Cardiac muscle cell (in vitro differentiated cells and primary cell): ENCODE results near the gene VPS41. TPM values are rescaled to one million over a fixed set of nuclear protein-coding genes. Genes with fewer than 3 reads are reported as not detected.

Source experiments
- DNase-seq, 2 donors: peaks; one replicate each; pipeline versions ENCODE4 v3.0.0 to v3.0.0-alpha.2; 2010 to 2017; ENCODE audit warnings: low read depth in 1 of 2, low spot score in 1 of 2
- H3K27ac ChIP-seq: fragments of 200-600 bp; sonication (generic); 2 replicates; pipeline ENCODE4 v1.5.1; 2016
- H3K27me3 ChIP-seq: fragments of 200-600 bp; sonication (generic); 2 replicates; pipeline ENCODE4 v1.6.0; 2016; ENCODE audit warnings: control low read depth
- H3K36me3 ChIP-seq: fragments of 200-600 bp; sonication (generic); 2 replicates; pipeline ENCODE4 v1.5.1; 2016; ENCODE audit warnings: control low read depth
- H3K4me1 ChIP-seq: fragments of 200-600 bp; sonication (generic); 2 replicates; pipeline ENCODE4 v1.8.1; 2017; ENCODE audit warnings: low read depth, mild to moderate bottlenecking, mixed run types
- H3K4me3 ChIP-seq: fragments of 200-600 bp; sonication (generic); 2 replicates; pipeline ENCODE4 v1.5.1; 2016; ENCODE audit warnings: mild to moderate bottlenecking
- H3K9me3 ChIP-seq: fragments of 200-600 bp; sonication (generic); 2 replicates; pipeline ENCODE4 v1.5.1; 2017; ENCODE audit warnings: low read depth, mild to moderate bottlenecking, control low read depth
- polyA plus RNA-seq: library from polyadenylated mRNA; unstranded; fragments of >200 nt; fragmentation: Nextera tagmentation; extraction: Ambion mirVana; gene quantifications from 2 replicates; pipeline ENCODE4 v1.2.1, GENCODE V29; 2016
- total RNA-seq: library from RNA; depleted of rRNA; stranded (reverse); fragments of >200 nt; gene quantifications from 2 replicates; pipeline ENCODE4 v1.2.3, GENCODE V29; 2016
- TF ChIP-seq, protein P1 (sequence below): IDR thresholded peaks from 2 replicates; pipeline ENCODE4 v1.5.1; 2012; ENCODE audit warnings: low read depth, mild to moderate bottlenecking, low read length

Gene VPS41
- total and polyA plus RNA-seq, 2 experiments from 2014 or later, result 31.3 to 73.7 TPM

DNA sequence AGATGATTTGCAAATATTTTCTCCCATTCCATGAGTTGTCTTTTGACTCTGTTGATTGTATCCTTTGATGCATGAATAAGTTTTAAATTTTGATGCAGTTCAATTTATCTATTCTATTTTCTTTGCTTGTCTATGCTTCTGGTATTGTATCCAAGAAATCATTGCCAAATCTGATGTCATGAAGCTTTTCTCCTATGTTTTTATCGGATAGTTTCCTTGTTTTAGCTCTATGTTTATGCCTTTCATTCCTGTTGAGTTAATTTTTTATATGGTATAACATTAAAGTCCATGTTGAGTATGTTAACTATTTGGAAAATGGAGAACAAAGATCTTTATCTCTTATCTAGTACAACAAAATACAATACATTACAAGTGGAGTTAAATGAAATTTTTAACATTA lies 27.6 kb upstream of the VPS41 start:
- H3K4me3 ChIP-seq, result no peak overlapping the region
- no peak overlapping the region for H3K27ac ChIP-seq
- no peaks in the 10 kb centered on the region for H3K27me3 ChIP-seq
- TF ChIP-seq, protein P1, sequence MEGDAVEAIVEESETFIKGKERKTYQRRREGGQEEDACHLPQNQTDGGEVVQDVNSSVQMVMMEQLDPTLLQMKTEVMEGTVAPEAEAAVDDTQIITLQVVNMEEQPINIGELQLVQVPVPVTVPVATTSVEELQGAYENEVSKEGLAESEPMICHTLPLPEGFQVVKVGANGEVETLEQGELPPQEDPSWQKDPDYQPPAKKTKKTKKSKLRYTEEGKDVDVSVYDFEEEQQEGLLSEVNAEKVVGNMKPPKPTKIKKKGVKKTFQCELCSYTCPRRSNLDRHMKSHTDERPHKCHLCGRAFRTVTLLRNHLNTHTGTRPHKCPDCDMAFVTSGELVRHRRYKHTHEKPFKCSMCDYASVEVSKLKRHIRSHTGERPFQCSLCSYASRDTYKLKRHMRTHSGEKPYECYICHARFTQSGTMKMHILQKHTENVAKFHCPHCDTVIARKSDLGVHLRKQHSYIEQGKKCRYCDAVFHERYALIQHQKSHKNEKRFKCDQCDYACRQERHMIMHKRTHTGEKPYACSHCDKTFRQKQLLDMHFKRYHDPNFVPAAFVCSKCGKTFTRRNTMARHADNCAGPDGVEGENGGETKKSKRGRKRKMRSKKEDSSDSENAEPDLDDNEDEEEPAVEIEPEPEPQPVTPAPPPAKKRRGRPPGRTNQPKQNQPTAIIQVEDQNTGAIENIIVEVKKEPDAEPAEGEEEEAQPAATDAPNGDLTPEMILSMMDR, result no peak
- H3K36me3 ChIP-seq, result no peaks in the 10 kb centered on the region
- H3K9me3 ChIP-seq, result no peaks in the 10 kb centered on the region
- H3K4me1 ChIP-seq, result no peaks in the 10 kb centered on the region
- DNase-seq, result no peak

DNA sequence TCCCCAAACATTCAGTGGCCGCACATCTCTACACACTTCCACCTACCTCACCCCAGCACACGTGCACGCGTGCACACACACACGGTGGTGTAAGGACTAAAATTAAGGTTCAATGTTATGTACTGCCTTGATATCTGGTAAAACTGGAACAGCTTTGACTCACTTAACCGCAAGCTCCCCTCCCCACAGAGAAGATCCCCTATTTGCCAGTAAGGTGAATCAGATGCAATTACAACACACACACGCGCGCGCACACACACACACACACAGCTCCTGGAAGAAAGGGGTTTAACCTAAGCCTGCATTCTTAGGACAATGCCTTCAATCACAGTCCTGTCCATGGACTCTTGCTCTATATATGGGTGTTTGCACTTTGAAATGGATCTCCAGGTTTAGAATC lies 25.5 kb upstream of the VPS41 start:
- peaks cover 9% of the 10 kb centered on the region for H3K4me1 ChIP-seq
- no peaks in the 10 kb centered on the region for H3K27me3 ChIP-seq
- H3K9me3 ChIP-seq, result no peaks in the 10 kb centered on the region
- no peak overlapping the region for H3K27ac ChIP-seq
- TF ChIP-seq, protein P1, result no peak
- H3K36me3 ChIP-seq, result no peaks in the 10 kb centered on the region
- no peak for DNase-seq
- H3K4me3 ChIP-seq, result no peak overlapping the region

DNA sequence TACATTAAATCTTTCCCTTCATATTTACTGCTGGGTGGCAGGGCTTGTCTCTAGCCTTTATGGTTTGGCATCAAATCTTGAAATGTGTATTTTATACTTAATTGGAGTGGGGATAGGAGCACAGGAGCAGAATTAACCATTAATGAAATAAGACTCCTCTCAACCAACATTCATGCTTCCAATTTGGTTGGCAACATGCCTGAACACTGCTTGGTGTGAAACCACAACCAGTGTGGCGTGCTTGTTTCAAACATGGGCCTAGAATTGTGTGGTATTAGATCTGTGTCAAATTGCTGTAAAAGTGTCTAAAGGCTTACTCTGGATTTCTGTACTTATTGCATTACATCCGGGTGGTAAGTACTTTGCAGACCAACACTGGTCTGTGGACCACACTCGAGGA lies 25.1 kb upstream of the VPS41 start:
- Histone ChIP-seq H3K27me3 (no peaks in the 10 kb centered on the region), H3K4me3 (no peak overlapping the region), H3K9me3 (no peaks in the 10 kb centered on the region), H3K27ac (no peak overlapping the region), H3K4me1 (peaks cover 12% of the 10 kb centered on the region), H3K36me3 (no peaks in the 10 kb centered on the region)
- DNase-seq, result no peak
- TF ChIP-seq, protein P1, result no peak

DNA sequence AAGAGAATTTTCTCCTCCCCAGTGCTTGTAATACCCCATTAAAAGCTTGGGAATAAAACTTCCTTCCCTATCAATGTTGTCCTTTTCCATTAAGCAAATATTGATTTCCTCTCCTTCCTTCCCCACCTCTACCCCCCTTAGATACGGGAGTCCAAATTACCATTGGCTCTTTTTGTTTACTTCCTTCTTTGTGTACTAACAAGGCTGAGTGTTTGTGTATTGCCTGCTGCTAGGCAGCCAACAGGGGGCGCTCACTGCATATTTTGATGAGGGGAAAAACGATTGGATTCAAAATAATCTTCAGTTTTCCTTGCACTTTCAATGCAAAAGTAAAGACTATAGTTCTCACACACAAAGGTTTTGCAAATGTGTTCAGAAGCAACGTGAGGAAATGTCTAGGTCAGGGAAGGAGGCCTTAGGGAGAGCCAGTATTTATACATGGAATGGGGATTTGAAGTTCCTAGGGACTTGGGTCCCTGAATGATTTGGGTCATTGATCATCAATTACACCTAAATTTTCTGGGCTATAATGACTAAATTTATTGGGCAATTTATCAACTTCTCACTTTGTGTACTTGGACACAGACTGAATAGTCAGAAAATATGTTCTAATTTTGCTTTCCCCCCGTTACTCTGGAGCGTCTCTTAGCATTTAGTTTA lies 23.6 kb upstream of the VPS41 start:
- Histone ChIP-seq H3K4me1 (peaks cover 12% of the 10 kb centered on the region), H3K27ac (no peak overlapping the region), H3K4me3 (no peak overlapping the region), H3K9me3 (no peaks in the 10 kb centered on the region), H3K27me3 (no peaks in the 10 kb centered on the region), H3K36me3 (no peaks in the 10 kb centered on the region)
- DNase-seq, result peak; percentile 66 to 69
- TF ChIP-seq, protein P1, result peak; percentile 98

DNA sequence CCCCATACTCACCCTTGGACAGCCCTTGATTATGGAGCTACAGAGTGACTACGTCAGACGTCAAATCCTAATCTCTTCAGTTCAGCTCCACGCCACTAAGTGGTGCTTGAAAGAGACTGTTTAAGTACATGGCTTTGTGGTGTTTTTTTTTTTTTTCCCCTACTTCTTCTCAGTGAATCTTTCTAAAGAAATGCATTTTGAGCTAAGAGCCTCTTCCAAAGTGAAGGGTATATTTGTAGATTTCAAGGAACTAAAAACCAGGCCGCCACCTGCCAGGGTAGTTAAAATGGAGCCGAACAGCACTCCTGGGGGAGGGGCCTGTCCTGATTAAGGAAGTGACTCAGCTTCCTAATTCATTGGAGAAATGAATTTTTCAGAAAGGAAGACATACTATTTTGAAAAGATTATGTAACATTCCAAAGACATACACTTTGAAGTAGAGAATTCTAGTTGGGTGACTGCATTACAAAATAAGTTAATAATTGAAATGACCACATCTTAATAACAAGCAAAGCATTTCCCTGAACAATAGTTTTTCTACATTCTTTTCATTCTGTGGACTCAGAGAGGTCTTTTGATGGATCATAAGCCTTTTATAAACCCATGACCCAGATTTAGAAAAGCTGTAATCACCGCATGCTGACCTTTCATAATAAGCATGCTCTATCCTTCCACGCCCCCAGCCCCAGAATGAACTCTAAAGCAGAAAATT lies 20.6 kb upstream of the VPS41 start:
- H3K4me1 ChIP-seq, result peaks cover 12% of the 10 kb centered on the region

More for the DNA sequence above, 20.6 kb upstream of the VPS41 start:
- TF ChIP-seq, protein P1, result no peak
- Histone ChIP-seq H3K9me3 (no peaks in the 10 kb centered on the region), H3K27me3 (no peaks in the 10 kb centered on the region), H3K27ac (peak overlapping the region; percentile 46), H3K36me3 (no peaks in the 10 kb centered on the region), H3K4me3 (no peak overlapping the region)
- DNase-seq, result peak; percentile 14 to 60
